SK-N-SH (cell line): ENCODE results near the gene AP2A1. TPM values are rescaled to one million over a fixed set of nuclear protein-coding genes. Genes with fewer than 3 reads are reported as not detected.

Experiments used
- CTCF ChIA-PET: fragments of 300-600, 350-600 bp; formaldehyde crosslinking; extraction: SDS; loops from one replicate; lab custom pipeline; 2021; lab: Yijun Ruan, JAX
- POLR2A ChIA-PET: fragments of 350-600 bp; sonication (Branson Sonifier 250); formaldehyde crosslinking; extraction: SDS; loops from one replicate; lab custom pipeline; 2020; ENCODE audit warnings: antibody characterized with exemption, inconsistent platforms; lab: Yijun Ruan, JAX
- DNase-seq: peaks from one replicate; pipeline ENCODE4 v3.0.0; 2012
- H2AFZ ChIP-seq: fragments of 200-600 bp; sonication (generic); 2 replicates; pipeline ENCODE4 v1.8.1; 2016; ENCODE audit warnings: antibody characterized with exemption, mild to moderate bottlenecking, low read depth
- H3F3A ChIP-seq: fragments of 200-600 bp; sonication (generic); replicated peaks from 2 replicates; pipeline ENCODE3; 2016; ENCODE audit warnings: antibody characterized with exemption, mild to moderate bottlenecking; ENCODE audit not compliant: insufficient read depth
- H3K27ac ChIP-seq, 2 experiments: fragments of 200-500 bp in 1 of 2; fragments of 200-600 bp in 1 of 2; sonication (Bioruptor generic) in 1 of 2; sonication (generic), shearing (Covaris generic) in 1 of 2; 2 replicates each; pipeline versions ENCODE4 v1.5.1 to v1.6.1; 2014 to 2016; ENCODE audit warnings: low read depth in 2 of 2, inconsistent platforms in 1 of 2, low read length in 1 of 2, mild to moderate bottlenecking in 1 of 2, mixed read lengths in 1 of 2
- H3K27me3 ChIP-seq: fragments of 200-600 bp; sonication (generic), shearing (Covaris generic); 2 replicates; pipeline ENCODE4 v1.6.1; 2016; ENCODE audit warnings: mixed run types; ENCODE audit not compliant: insufficient read depth
- H3K36me3 ChIP-seq, 2 experiments: fragments of 200-500 bp in 1 of 2; fragments of 200-600 bp in 1 of 2; sonication (Bioruptor generic) in 1 of 2; sonication (generic) in 1 of 2; replicated peaks in 1 of 2; 2 replicates each; pipeline versions ENCODE3 to v1.5.1; 2014 to 2016; ENCODE audit warnings: low read length in 1 of 2, mild to moderate bottlenecking in 1 of 2; ENCODE audit not compliant: insufficient read depth in 2 of 2, control insufficient read depth in 1 of 2
- H3K4me1 ChIP-seq, 2 experiments: fragments of 200-500 bp in 1 of 2; fragments of 200-600 bp in 1 of 2; sonication (Bioruptor generic) in 1 of 2; sonication (generic), shearing (Covaris generic) in 1 of 2; 2 replicates each; pipeline versions ENCODE4 v1.5.1 to v1.6.1; 2014 to 2016; ENCODE audit warnings: low read depth in 1 of 2, low read length in 1 of 2, mixed run types in 1 of 2; ENCODE audit not compliant: insufficient read depth in 2 of 2, control insufficient read depth in 1 of 2
- H3K4me2 ChIP-seq: fragments of 200-600 bp; sonication (generic), shearing (Covaris generic); 2 replicates; pipeline ENCODE4 v1.6.1; 2017; ENCODE audit warnings: mixed run types
- H3K4me3 ChIP-seq, 2 experiments: fragments of 200-500 bp in 1 of 2; fragments of 200-600 bp in 1 of 2; sonication (Bioruptor generic) in 1 of 2; sonication (generic), shearing (Covaris generic) in 1 of 2; 2 replicates each; pipeline versions ENCODE4 v1.5.1 to v1.8.1; 2014 to 2016; ENCODE audit warnings: low read depth in 2 of 2, inconsistent platforms in 1 of 2, low read length in 1 of 2, mild to moderate bottlenecking in 1 of 2, mixed read lengths in 1 of 2, moderate library complexity in 1 of 2
- H3K79me2 ChIP-seq: fragments of 200-600 bp; sonication (generic); 2 replicates; pipeline ENCODE4 v1.8.1; 2017; ENCODE audit warnings: mild to moderate bottlenecking; ENCODE audit not compliant: insufficient read depth
- H3K9ac ChIP-seq: fragments of 200-600 bp; sonication (generic); 2 replicates; pipeline ENCODE4 v1.6.1; 2017; ENCODE audit warnings: mixed run types
- H3K9me2 ChIP-seq: fragments of 200-600 bp; sonication (generic); 2 replicates; pipeline ENCODE4 v1.6.1; 2017; ENCODE audit warnings: mixed run types
- H3K9me3 ChIP-seq: fragments of 200-600 bp; sonication (generic); 2 replicates; pipeline ENCODE4 v1.6.1; 2017; ENCODE audit warnings: mixed run types, mild to moderate bottlenecking, moderate library complexity
- H4K20me1 ChIP-seq: fragments of 200-600 bp; sonication (generic); 2 replicates; pipeline ENCODE4 v1.6.1; 2017; ENCODE audit warnings: mild to moderate bottlenecking, mixed run types; ENCODE audit not compliant: insufficient read depth
- EP300 ChIP-seq, 2 experiments: IDR thresholded peaks; 2 replicates each; pipeline versions ENCODE4 v1.4.0 to v1.6.1; 2012; ENCODE audit warnings: borderline replicate concordance in 1 of 2, low read depth in 1 of 2, low read length in 1 of 2
- IRF3 ChIP-seq: fragments of 150-350 bp; IDR thresholded peaks from 2 replicates; pipeline ENCODE4 v1.6.1; 2016; ENCODE audit warnings: mild to moderate bottlenecking, low read depth, low read length
- JUND ChIP-seq: IDR thresholded peaks from 2 replicates; pipeline ENCODE4 v1.4.0; 2012
- MXI1 ChIP-seq: IDR thresholded peaks from 2 replicates; pipeline ENCODE4 v1.6.1; 2012; ENCODE audit warnings: mild to moderate bottlenecking, low read depth, low read length, improper control_type of control experiment
- RAD21 ChIP-seq: IDR thresholded peaks from 2 replicates; pipeline ENCODE4 v1.6.1; 2012; ENCODE audit warnings: mild to moderate bottlenecking, low read length
- REST ChIP-seq: IDR thresholded peaks from 2 replicates; pipeline ENCODE4 v1.6.1; 2012; ENCODE audit warnings: mild to moderate bottlenecking, low read depth, low read length, moderate library complexity
- RFX5 ChIP-seq: IDR thresholded peaks from 2 replicates; pipeline ENCODE4 v1.6.1; 2012; ENCODE audit warnings: mild to moderate bottlenecking, improper control_type of control experiment, low read length
- SIN3A ChIP-seq: IDR thresholded peaks from 2 replicates; pipeline ENCODE4 v1.6.1; 2012; ENCODE audit warnings: low read depth, mild to moderate bottlenecking, low read length, moderate library complexity, borderline replicate concordance
- TEAD4 ChIP-seq: IDR thresholded peaks from 2 replicates; pipeline ENCODE4 v1.4.0; 2012; ENCODE audit warnings: mild to moderate bottlenecking, borderline replicate concordance; ENCODE audit not compliant: insufficient read depth
- YY1 ChIP-seq: IDR thresholded peaks from 2 replicates; pipeline ENCODE4 v1.4.0; 2012; ENCODE audit warnings: low read depth, mild to moderate bottlenecking
- WGBS: methylation state at CpG from one replicate; pipeline ENCODE4 v1.1.6; 2017; ENCODE audit warnings: low lambda C conversion rate; 5-methylcytosine and 5-hydroxymethylcytosine counted together
- polyA plus RNA-seq, 3 experiments: library from polyadenylated mRNA; depleted of rRNA; stranded (reverse); fragments of >200 nt; gene quantifications; 2 replicates each; pipeline ENCODE4 v1.2.3, GENCODE V29; 2012

AP2A1 gene
- polyA plus RNA-seq, 1 of the 3 experiments (the other 2 are of a cell fraction) = 74.8 TPM

GRCh38 chr19:49829721-49830120, 62.9 kb downstream of the AP2A1 start:
- Histone ChIP-seq H4K20me1 (0 out of 2 replicates have a peak, but pooled peaks cover 8% of the 10 kb centered on the region), H2AFZ (no peak overlapping the region), H3K4me3 (no peak overlapping the region), H3K79me2 (peaks cover 24% of the 10 kb centered on the region; the same call in 1 of the 2 replicates), H3K9me2 (no peaks in the 10 kb centered on the region), H3K9me3 (no peaks in the 10 kb centered on the region), H3F3A (no peaks in the 10 kb centered on the region), H3K4me2 (no peak overlapping the region), H3K36me3 (peaks cover 0 to 35% of the 10 kb centered on the region in 2 experiments), H3K4me1 (no peaks in the 10 kb centered on the region), H3K27me3 (no peaks in the 10 kb centered on the region)
- 96% methylated on average over 7 of the region's 18 CpGs for WGBS
- ChIA-PET POLR2A (interaction anchor here (1.1 kb wide), 1 partner anchor 21 kb away, joined by 4 read pairs; no protein-coding TSS in a partner anchor), CTCF (interaction anchor here (1.0 kb wide), 1 partner anchor 12 kb away, joined by 4 read pairs; the partner anchor contains the start of gene MED25)
- DNase-seq = no peak
- no peak for TF ChIP-seq SIN3A
- no peak for TF ChIP-seq MXI1
- no peak for TF ChIP-seq TEAD4
- no peak for TF ChIP-seq RFX5
- TF ChIP-seq EP300 (IDR thresholded peaks at IDR 0.05; ENCODE audit: borderline replicate concordance in 1 of 2, low read depth in 1 of 2, low read length in 1 of 2) = no peak
- TF ChIP-seq YY1 = no peak
- no peak for TF ChIP-seq REST
- no peak for TF ChIP-seq IRF3
- TF ChIP-seq JUND = no peak
- no peak for TF ChIP-seq RAD21
- TF ChIP-seq, all 33 proteins: peak for 0
- no peak overlapping the region for H3K27ac ChIP-seq
- H3K9ac ChIP-seq = no peak overlapping the region

GRCh38 chr19:49830766-49831165, 64.0 kb downstream of the AP2A1 start:
- Histone ChIP-seq H3K9me3 (no peaks in the 10 kb centered on the region), H2AFZ (no peak overlapping the region), H3K27ac (no peak overlapping the region), H3K36me3 (peaks cover 0 to 44% of the 10 kb centered on the region in 2 experiments), H3K4me2 (no peak overlapping the region), H3K79me2 (peaks cover 15% of the 10 kb centered on the region; the same call in 1 of the 2 replicates), H4K20me1 (0 out of 2 replicates have a peak, but pooled peaks cover 8% of the 10 kb centered on the region), H3K9me2 (no peaks in the 10 kb centered on the region), H3K4me1 (no peaks in the 10 kb centered on the region), H3K4me3 (no peak overlapping the region), H3F3A (no peaks in the 10 kb centered on the region), H3K9ac (no peak overlapping the region), H3K27me3 (no peaks in the 10 kb centered on the region)
- no peak for DNase-seq
- CTCF ChIA-PET = interaction anchor here (1.0 kb wide), 1 partner anchor 13 kb away, joined by 4 read pairs; the partner anchor contains the start of gene MED25
- POLR2A ChIA-PET = no interaction called here
- no peak for TF ChIP-seq JUND
- WGBS = 100% methylated on average over 5 of the region's 12 CpGs
